Lung (tissue), 12 donors: ENCODE measurements around the gene TAF4. TPM values are rescaled to one million over a fixed set of nuclear protein-coding genes. Genes with fewer than 3 reads are reported as not detected.
"Not testable (repeated sequence)": the region's sequence is repeated elsewhere in the genome, so short reads cannot be mapped to it uniquely, and the experiment has no call there.

ENCODE experiments used
- ATAC-seq: fragments of 200-7000 bp; cut with Tn5 transposase; one replicate; pipeline ENCODE4 v1.9.1; 2020; ENCODE audit warnings: moderate number of reproducible peaks; ENCODE audit not compliant: insufficient read depth, low FRiP score
- DNase-seq, 3 donors: peaks; one replicate each; pipeline ENCODE4 v3.0.0-alpha.2; 2013 to 2017
- H3K27ac ChIP-seq, 2 donors: one replicate each; pipeline ENCODE4 v1.5.1; 2013; ENCODE audit warnings: mild to moderate bottlenecking in 2 of 2, moderate library complexity in 2 of 2, control low read depth in 1 of 2, inconsistent platforms in 1 of 2, low read depth in 1 of 2, low read length in 1 of 2
- H3K27me3 ChIP-seq, 3 donors: one replicate each; pipeline ENCODE4 v1.5.1; 2013; ENCODE audit warnings: low read length in 2 of 3; ENCODE audit not compliant: control insufficient read depth in 3 of 3, insufficient read depth in 3 of 3
- H3K36me3 ChIP-seq, 4 donors: one replicate each; pipeline ENCODE4 v1.5.1; 2013; ENCODE audit warnings: low read length in 4 of 4, mild to moderate bottlenecking in 1 of 4, moderate library complexity in 1 of 4; ENCODE audit not compliant: control insufficient read depth in 4 of 4, insufficient read depth in 4 of 4
- H3K4me1 ChIP-seq, 5 donors: one replicate each; pipeline ENCODE4 v1.5.1; 2013; ENCODE audit warnings: low read length in 5 of 5, mild to moderate bottlenecking in 2 of 5, moderate library complexity in 1 of 5; ENCODE audit not compliant: control insufficient read depth in 5 of 5, insufficient read depth in 5 of 5
- H3K4me3 ChIP-seq: one replicate; pipeline ENCODE4 v1.5.1; 2013; ENCODE audit warnings: mild to moderate bottlenecking, control low read depth, moderate library complexity
- H3K9ac ChIP-seq, 2 donors: one replicate each; pipeline ENCODE4 v1.5.1; 2013; ENCODE audit warnings: low read length in 2 of 2, control low read depth in 1 of 2; ENCODE audit not compliant: insufficient read depth in 1 of 2
- H3K9me3 ChIP-seq, 4 donors: one replicate each; pipeline ENCODE4 v1.5.1; 2013; ENCODE audit warnings: low read length in 3 of 4, mild to moderate bottlenecking in 1 of 4, moderate library complexity in 1 of 4; ENCODE audit not compliant: control insufficient read depth in 4 of 4, insufficient read depth in 3 of 4
- WGBS, 2 donors: extraction: QIAGEN DNeasy Blood & Tissue Kit; methylation state at CpG; one replicate each; pipeline ENCODE4 v1.1.7; 2013; 5-methylcytosine and 5-hydroxymethylcytosine counted together
- polyA plus RNA-seq, 2 donors: library from polyadenylated mRNA; stranded (reverse); fragments of 200-250 nt; gene quantifications; one replicate each; pipeline ENCODE4 v1.2.1, GENCODE V29; 2013
- total RNA-seq, 2 donors: library from RNA; depleted of rRNA in 1 of 2; stranded (reverse); fragments of >200 nt in 1 of 2; gene quantifications; one replicate each; pipeline ENCODE4 v1.2.1, GENCODE V29; 2014 to 2021
- TF ChIP-seq, protein P1 (sequence below): IDR thresholded peaks from 2 replicates; pipeline ENCODE4 v1.5.1; 2012; ENCODE audit warnings: mild to moderate bottlenecking; ENCODE audit errors: control extremely low read depth, extremely low read depth
- donor health status: control.
- donor health status: control.
- donor health status: Bipolar disorder and iron deficiency.
- donor health status: healthy.
- donor health status: DM: yes; HTN: yes; CAD: no.

The TAF4 gene
- total and polyA plus RNA-seq, 4 donors = 5.4 to 20.3 (median 10.9) TPM

DNA sequence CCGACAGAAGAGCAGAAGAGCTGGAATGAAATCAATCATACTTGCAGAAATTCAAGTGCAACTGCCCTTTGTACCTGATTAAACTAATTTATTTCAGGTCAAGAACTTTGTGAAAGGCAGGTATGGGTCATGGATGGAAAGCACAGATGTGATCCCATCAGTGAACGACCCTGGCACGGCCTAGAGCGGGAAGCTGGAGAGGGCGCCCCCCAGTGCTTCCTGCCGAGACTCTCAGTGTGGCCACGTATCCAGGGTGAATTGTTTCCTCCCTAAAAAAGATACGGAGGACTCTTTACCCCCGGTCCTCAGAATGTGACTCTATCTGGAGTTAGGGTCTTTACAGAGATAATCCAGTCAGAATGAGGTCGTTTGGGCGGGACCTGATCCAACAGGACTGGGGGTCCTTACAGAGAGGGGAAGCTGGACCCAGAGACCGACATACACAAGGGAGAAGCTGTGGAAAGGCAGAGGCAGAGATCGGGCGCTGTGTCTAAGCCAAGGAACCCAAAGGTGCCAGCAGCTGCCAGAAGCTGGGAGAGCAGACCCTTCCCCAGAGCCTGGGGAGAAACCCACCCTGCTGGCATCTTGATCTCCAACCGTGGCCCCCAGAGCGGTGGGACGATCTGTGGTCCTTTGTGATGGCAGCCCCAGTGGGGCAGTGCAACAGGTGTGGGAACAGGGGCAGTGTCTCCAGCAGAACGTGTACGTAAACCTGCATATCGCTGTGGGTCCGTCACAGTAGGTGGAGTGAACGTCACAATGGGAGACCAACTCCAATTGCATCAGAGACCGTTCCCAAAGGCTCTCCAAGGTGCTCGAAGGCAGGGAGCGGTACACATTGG lies 91.9 kb downstream of the TAF4 start:
- WGBS, 2 donors = 93 to 97% methylated on average over 25 of the region's 25 CpGs
- H3K27ac ChIP-seq = no peak overlapping the region
- H3K9me3 ChIP-seq = no peaks in the 10 kb centered on the region
- H3K27me3 ChIP-seq = no peaks in the 10 kb centered on the region
- no peaks in the 10 kb centered on the region for H3K4me1 ChIP-seq
- no peak overlapping the region for H3K4me3 ChIP-seq
- H3K36me3 ChIP-seq = peaks cover 0 to 20% (median 12%) of the 10 kb centered on the region in 4 donors
- no peak for DNase-seq
- TF ChIP-seq, protein P1, sequence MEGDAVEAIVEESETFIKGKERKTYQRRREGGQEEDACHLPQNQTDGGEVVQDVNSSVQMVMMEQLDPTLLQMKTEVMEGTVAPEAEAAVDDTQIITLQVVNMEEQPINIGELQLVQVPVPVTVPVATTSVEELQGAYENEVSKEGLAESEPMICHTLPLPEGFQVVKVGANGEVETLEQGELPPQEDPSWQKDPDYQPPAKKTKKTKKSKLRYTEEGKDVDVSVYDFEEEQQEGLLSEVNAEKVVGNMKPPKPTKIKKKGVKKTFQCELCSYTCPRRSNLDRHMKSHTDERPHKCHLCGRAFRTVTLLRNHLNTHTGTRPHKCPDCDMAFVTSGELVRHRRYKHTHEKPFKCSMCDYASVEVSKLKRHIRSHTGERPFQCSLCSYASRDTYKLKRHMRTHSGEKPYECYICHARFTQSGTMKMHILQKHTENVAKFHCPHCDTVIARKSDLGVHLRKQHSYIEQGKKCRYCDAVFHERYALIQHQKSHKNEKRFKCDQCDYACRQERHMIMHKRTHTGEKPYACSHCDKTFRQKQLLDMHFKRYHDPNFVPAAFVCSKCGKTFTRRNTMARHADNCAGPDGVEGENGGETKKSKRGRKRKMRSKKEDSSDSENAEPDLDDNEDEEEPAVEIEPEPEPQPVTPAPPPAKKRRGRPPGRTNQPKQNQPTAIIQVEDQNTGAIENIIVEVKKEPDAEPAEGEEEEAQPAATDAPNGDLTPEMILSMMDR = no peak
- H3K9ac ChIP-seq = no peak overlapping the region
- no peak for ATAC-seq

DNA sequence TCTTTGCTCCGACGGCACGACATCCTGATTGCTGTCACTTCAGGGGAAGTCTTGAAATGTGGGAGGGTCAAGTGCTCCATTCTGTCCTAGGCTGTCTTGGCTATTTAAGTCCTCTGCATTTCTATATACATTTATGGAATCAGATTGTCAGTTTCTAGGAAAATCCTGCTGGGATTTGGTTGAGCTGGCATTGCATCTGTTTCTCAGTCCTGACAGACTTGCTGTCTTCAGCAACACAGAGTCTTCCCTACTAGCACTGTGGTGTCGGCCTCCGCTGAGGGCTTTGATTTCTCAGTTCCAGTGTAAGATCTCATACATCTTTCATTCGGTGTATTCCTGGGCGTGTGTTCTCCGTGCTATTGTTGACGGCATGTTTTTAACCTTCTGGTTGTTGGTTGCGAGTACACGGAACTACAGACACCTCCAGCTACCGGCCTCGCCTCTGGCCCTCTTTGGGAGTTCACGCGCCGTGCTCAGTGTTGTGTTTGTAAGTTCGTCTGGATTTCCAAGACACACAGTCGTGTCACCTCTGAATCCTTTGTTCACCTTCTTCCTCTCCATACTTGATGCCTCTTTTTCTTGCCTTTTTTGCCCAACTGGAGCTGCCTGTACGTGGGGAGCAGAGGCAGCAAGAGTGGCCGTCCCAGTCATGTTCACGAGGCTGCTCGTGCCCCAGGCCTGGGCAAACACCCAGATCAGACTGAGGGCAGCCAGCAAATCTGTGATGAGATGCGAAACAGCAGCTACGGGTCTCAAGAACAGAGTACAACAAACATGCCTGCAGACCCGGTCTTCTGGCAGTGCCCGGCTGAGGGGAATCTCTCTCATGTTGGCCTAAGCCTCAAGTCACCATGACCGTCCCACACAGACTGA lies 92.8 kb downstream of the TAF4 start:
- no peaks in the 10 kb centered on the region for H3K4me1 ChIP-seq
- H3K4me3 ChIP-seq = no peak overlapping the region
- WGBS, 2 donors = 94 to 95% methylated on average over 27 of the region's 27 CpGs
- H3K9me3 ChIP-seq = no peaks in the 10 kb centered on the region
- no peak for ATAC-seq
- H3K27me3 ChIP-seq = no peaks in the 10 kb centered on the region
- no peak for DNase-seq
- no peak overlapping the region for H3K27ac ChIP-seq
- TF ChIP-seq, protein P1 = no peak
- peaks cover 0 to 20% (median 12%) of the 10 kb centered on the region in 4 donors for H3K36me3 ChIP-seq
- no peak overlapping the region for H3K9ac ChIP-seq

DNA sequence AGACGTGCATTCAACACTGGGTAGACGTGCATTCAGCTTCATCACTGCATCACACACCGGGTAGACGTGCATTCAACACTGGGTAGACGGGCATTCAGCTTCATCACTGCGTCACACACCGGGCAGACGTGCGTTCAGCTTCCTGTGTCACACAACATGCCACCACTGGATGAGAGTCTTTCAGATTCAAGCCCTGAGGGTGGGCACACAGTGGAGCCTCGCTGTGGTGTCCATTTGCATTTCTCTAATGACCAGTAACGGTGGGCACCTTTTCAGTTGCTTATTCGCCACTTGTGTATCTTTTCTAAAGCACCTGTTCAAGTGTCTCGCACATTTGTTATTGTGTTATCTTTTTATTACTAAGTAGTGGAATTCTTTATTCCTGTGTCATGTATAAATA lies 94.1 kb downstream of the TAF4 start:
- H3K4me3 ChIP-seq, H3K27me3 ChIP-seq, DNase-seq, ATAC-seq, H3K9ac ChIP-seq, H3K4me1 ChIP-seq, H3K27ac ChIP-seq, H3K9me3 ChIP-seq: not testable (repeated sequence)
- peaks cover 0 to 20% (median 12%) of the 10 kb centered on the region in 4 donors for H3K36me3 ChIP-seq
- WGBS, 2 donors = 96 to 98% methylated on average over 11 to 13 of the region's 13 CpGs

DNA sequence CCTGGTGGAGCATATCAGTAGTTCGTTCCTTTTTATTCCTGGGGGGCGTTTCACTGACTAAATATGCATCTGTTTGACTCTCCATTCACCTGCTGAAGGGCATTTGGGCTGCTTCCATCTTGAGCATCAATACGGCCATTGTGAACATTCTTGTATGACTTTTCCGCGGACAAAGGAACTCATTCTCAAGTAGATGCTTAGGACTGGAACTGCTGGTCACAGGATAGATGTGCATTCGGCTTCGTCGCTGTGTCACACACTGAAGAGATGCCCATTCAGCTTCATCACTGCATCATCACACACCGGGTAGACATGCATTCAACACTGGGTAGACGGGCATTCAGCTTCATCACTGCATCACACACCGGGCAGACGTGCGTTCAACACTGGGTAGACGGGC lies 95.3 kb downstream of the TAF4 start:
- H3K9me3 ChIP-seq = no peaks in the 10 kb centered on the region
- H3K27me3 ChIP-seq = peaks cover 0 to 6% (median 0%) of the 10 kb centered on the region in 3 donors
- H3K4me3 ChIP-seq = no peak overlapping the region
- H3K9ac ChIP-seq = no peak overlapping the region
- 90 to 98% methylated on average over 14 of the region's 14 CpGs for WGBS, 2 donors
- no peak overlapping the region for H3K27ac ChIP-seq
- no peaks in the 10 kb centered on the region for H3K4me1 ChIP-seq
- TF ChIP-seq, protein P1 = no peak
- H3K36me3 ChIP-seq = peaks cover 0 to 16% (median 9%) of the 10 kb centered on the region in 4 donors
- DNase-seq (no peak), ATAC-seq (no peak)
